Measurements from ENCODE around the gene PCGF6.
"Not testable (repeated sequence)": the region's sequence is repeated elsewhere in the genome, so short reads cannot be mapped to it uniquely, and the experiment has no call there.

PCGF6 gene

GRCh38 chr10:103282961-103283360 is 68.0 kb downstream of the PCGF6 start:
- H3K9ac ChIP-seq (ENCODE audit: low read depth, low read length) = no peak overlapping the region
- no peaks in the 10 kb centered on the region for H3K9me3 ChIP-seq (ENCODE audit: control insufficient read depth, insufficient read depth, low read length)
- H3K36me3 ChIP-seq (ENCODE audit: insufficient read depth, low read length) = no peaks in the 10 kb centered on the region
- H3K4me1 ChIP-seq (ENCODE audit: insufficient read depth, low read length) = peaks cover 14% of the 10 kb centered on the region

GRCh38 chr10:103281753-103282152 is 69.2 kb downstream of the PCGF6 start:
- H3K36me3 ChIP-seq (ENCODE audit: insufficient read depth, low read length) = no peaks in the 10 kb centered on the region
- peak overlapping the region; percentile 3; the same call in 1 of the 2 replicates for H3K9ac ChIP-seq (ENCODE audit: low read depth, low read length)
- no peaks in the 10 kb centered on the region for H3K9me3 ChIP-seq (ENCODE audit: control insufficient read depth, insufficient read depth, low read length)
- H3K4me1 ChIP-seq (ENCODE audit: insufficient read depth, low read length) = peaks cover 14% of the 10 kb centered on the region

- H3K9me3 ChIP-seq (ENCODE audit: control insufficient read depth, insufficient read depth, low read length) = no peaks in the 10 kb centered on the region
- H3K36me3 ChIP-seq (ENCODE audit: insufficient read depth, low read length) = no peaks in the 10 kb centered on the region
- H3K9ac ChIP-seq (ENCODE audit: low read depth, low read length) = no peak overlapping the region
- H3K4me1 ChIP-seq (ENCODE audit: insufficient read depth, low read length) = peaks cover 18% of the 10 kb centered on the region
Measured at GRCh38 chr10:103280506-103280905, 70.4 kb downstream of the PCGF6 start.

- Histone ChIP-seq H3K9ac (ENCODE audit: low read depth, low read length) (no peak overlapping the region), H3K4me1 (ENCODE audit: insufficient read depth, low read length) (peaks cover 18% of the 10 kb centered on the region), H3K9me3 (ENCODE audit: control insufficient read depth, insufficient read depth, low read length) (no peaks in the 10 kb centered on the region)
Measured at GRCh38 chr10:103280031-103280430, 70.9 kb downstream of the PCGF6 start.

DNA sequence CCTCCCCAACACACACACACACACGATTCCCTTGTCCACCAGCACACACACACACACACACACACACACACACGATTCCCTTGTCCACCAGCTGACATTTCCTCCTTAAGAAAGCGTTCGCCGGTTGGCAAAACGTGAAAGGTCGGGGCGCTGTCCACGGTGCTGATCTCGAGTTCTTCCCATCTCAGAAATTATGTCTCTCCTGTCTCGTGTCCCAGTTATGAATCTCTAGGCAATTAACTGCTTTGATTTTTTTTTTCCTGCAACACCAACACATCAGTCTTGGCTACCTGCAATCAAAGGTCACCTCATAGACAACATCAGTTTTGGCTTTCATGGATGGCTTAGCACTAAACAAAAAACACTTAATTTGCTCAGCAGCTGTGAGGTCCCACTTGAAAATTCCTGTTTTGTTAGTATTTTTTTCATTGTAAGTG is 72.1 kb downstream of the PCGF6 start:
- Histone ChIP-seq H3K9ac (ENCODE audit: low read depth, low read length) (peak overlapping the region; percentile 65; the same call in 1 of the 2 replicates), H3K9me3 (ENCODE audit: control insufficient read depth, insufficient read depth, low read length) (no peaks in the 10 kb centered on the region), H3K36me3 (ENCODE audit: insufficient read depth, low read length) (no peaks in the 10 kb centered on the region), H3K4me1 (ENCODE audit: insufficient read depth, low read length) (peaks cover 18% of the 10 kb centered on the region)

More at GRCh38 chr10:103280031-103280430, 70.9 kb downstream of the PCGF6 start:
- no peaks in the 10 kb centered on the region for H3K36me3 ChIP-seq (ENCODE audit: insufficient read depth, low read length)

DNA sequence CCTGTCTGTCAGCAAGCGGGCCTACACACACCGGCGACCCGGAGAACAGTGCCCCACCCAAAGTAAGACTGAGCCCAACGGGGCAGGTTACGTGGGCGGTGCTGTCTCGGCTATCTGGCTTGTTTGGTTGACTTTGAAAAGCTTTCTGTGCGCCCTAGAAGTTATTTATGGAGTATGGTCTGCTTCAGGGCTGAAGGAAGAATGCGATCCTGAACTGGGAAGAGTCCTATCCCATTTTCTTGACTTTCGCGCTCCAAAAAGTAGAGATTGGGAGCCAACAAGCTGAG is 72.5 kb downstream of the PCGF6 start:
- no peaks in the 10 kb centered on the region for H3K36me3 ChIP-seq (ENCODE audit: insufficient read depth, low read length)
- peak overlapping the region; percentile 65; the same call in 1 of the 2 replicates for H3K9ac ChIP-seq (ENCODE audit: low read depth, low read length)
- H3K9me3 ChIP-seq (ENCODE audit: control insufficient read depth, insufficient read depth, low read length) = no peaks in the 10 kb centered on the region
- H3K4me1 ChIP-seq (ENCODE audit: insufficient read depth, low read length) = peaks cover 22% of the 10 kb centered on the region

DNA sequence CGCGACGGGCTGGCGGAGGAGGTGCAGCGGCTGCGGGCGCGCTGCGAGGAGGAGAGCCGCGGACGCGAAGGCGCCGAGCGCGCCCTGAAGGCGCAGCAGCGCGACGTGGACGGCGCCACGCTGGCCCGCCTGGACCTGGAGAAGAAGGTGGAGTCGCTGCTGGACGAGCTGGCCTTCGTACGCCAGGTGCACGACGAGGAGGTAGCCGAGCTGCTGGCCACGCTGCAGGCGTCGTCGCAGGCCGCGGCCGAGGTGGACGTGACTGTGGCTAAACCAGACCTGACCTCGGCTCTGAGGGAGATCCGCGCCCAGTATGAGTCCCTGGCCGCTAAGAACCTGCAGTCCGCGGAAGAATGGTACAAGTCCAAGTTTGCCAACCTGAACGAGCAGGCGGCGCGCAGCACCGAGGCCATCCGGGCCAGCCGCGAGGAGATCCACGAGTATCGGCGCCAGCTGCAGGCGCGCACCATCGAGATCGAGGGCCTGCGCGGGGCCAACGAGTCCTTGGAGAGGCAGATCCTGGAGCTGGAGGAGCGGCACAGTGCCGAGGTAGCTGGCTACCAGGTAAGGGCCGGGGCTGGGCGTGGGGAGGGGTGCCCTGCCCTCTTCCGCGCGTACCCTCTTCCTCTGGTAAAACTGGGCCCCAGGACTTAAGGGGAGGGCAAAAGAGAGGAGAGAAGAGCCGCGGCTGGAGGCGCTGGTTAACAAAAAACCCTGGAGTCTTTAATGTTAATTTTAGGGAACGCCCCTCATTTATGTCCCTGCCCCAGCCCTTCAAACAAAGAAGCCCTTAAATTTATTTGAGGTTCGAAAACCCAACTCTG is 73.0 kb downstream of the PCGF6 start:
- peak overlapping the region; percentile 65 for H3K9ac ChIP-seq (ENCODE audit: low read depth, low read length)
- H3K9me3 ChIP-seq (ENCODE audit: control insufficient read depth, insufficient read depth, low read length) = no peaks in the 10 kb centered on the region
- no peaks in the 10 kb centered on the region for H3K36me3 ChIP-seq (ENCODE audit: insufficient read depth, low read length)
- H3K4me1 ChIP-seq (ENCODE audit: insufficient read depth, low read length) = peaks cover 27% of the 10 kb centered on the region

- H3K36me3 ChIP-seq (ENCODE audit: insufficient read depth, low read length) = no peaks in the 10 kb centered on the region
- peak within 1 kb of the TSS; percentile 65 for H3K9ac ChIP-seq (ENCODE audit: low read depth, low read length)
- H3K4me1 ChIP-seq (ENCODE audit: insufficient read depth, low read length) = peaks cover 22% of the 10 kb centered on the region
- no peaks in the 10 kb centered on the region for H3K9me3 ChIP-seq (ENCODE audit: control insufficient read depth, insufficient read depth, low read length)
Measured at GRCh38 chr10:103276896-103277712, 73.8 kb downstream of the PCGF6 start, which contains the start of gene INA. Gene INA (plus strand): TSS chr10:103277138. CDS start chr10:103277212, 74 bp downstream.

- Histone ChIP-seq H3K4me1 (ENCODE audit: insufficient read depth, low read length) (peaks cover 16% of the 10 kb centered on the region), H3K9ac (ENCODE audit: low read depth, low read length) (peak overlapping the region; percentile 65; the same call in 1 of the 2 replicates), H3K36me3 (ENCODE audit: insufficient read depth, low read length) (no peaks in the 10 kb centered on the region), H3K9me3 (ENCODE audit: control insufficient read depth, insufficient read depth, low read length) (no peaks in the 10 kb centered on the region)
Measured at GRCh38 chr10:103276251-103276895, 74.6 kb downstream of the PCGF6 start.

GRCh38 chr10:103273041-103273441 is 77.9 kb downstream of the PCGF6 start:
- Histone ChIP-seq H3K36me3 (ENCODE audit: insufficient read depth, low read length) (no peaks in the 10 kb centered on the region), H3K9ac (ENCODE audit: low read depth, low read length) (no peak overlapping the region), H3K9me3 (ENCODE audit: control insufficient read depth, insufficient read depth, low read length) (no peaks in the 10 kb centered on the region), H3K4me1 (ENCODE audit: insufficient read depth, low read length) (peaks cover 13% of the 10 kb centered on the region)

- H3K36me3 ChIP-seq (ENCODE audit: insufficient read depth, low read length) = no peaks in the 10 kb centered on the region
- H3K4me1 ChIP-seq (ENCODE audit: insufficient read depth, low read length) = no peaks in the 10 kb centered on the region
- no peaks in the 10 kb centered on the region for H3K9me3 ChIP-seq (ENCODE audit: control insufficient read depth, insufficient read depth, low read length)
- H3K9ac ChIP-seq (ENCODE audit: low read depth, low read length) = no peak overlapping the region
Measured at GRCh38 chr10:103265717-103266329, 85.1 kb downstream of the PCGF6 start.

GRCh38 chr10:103262229-103262628 is 88.7 kb downstream of the PCGF6 start:
- Histone ChIP-seq H3K36me3 (ENCODE audit: insufficient read depth, low read length) (no peaks in the 10 kb centered on the region), H3K9ac (ENCODE audit: low read depth, low read length) (no peak overlapping the region), H3K9me3 (ENCODE audit: control insufficient read depth, insufficient read depth, low read length) (peaks cover 7% of the 10 kb centered on the region; the same call in 1 of the 2 replicates), H3K4me1 (ENCODE audit: insufficient read depth, low read length) (no peaks in the 10 kb centered on the region)

DNA sequence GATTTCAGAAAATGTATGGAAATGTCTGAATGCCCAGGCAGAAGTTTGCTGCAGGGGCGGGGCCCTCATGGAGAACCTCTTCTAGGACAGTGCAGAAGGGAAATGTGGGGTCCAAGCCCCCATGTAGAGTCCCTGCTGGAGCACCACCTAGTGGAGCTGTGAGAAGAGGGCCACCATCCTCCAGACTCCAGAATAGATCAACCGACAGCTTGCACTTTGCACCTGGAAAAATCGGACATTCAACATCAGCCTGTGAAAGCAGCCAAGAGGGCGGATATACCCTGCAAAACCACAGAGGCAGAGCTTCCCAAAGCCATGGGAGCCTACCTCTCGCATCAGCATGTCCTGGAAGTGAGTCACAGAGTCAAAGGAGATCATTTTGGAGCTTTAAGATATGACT is 91.0 kb downstream of the PCGF6 start:
- H3K9ac ChIP-seq (ENCODE audit: low read depth, low read length) = no peak overlapping the region
- H3K36me3 ChIP-seq (ENCODE audit: insufficient read depth, low read length) = no peaks in the 10 kb centered on the region
- H3K4me1 ChIP-seq (ENCODE audit: insufficient read depth, low read length) = no peaks in the 10 kb centered on the region
- peaks cover 7% of the 10 kb centered on the region; the same call in 1 of the 2 replicates for H3K9me3 ChIP-seq (ENCODE audit: control insufficient read depth, insufficient read depth, low read length)

GRCh38 chr10:103258928-103259327 is 92.0 kb downstream of the PCGF6 start:
- H3K4me1 ChIP-seq (ENCODE audit: insufficient read depth, low read length); H3K9ac ChIP-seq (ENCODE audit: low read depth, low read length); H3K9me3 ChIP-seq (ENCODE audit: control insufficient read depth, insufficient read depth, low read length); H3K36me3 ChIP-seq (ENCODE audit: insufficient read depth, low read length): not testable (repeated sequence)
